DMS 273 (cell line): Measurements from ENCODE around the gene ZBTB34.
A peak's percentile ranks its signal among the peaks of the same experiment; 100 is the strongest.

Experiments
- DNase-seq: peaks from one replicate; lab custom pipeline; 2025; ENCODE audit not compliant: unreplicated experiment; lab: John Stamatoyannopoulos, UW

The ZBTB34 gene

DNA sequence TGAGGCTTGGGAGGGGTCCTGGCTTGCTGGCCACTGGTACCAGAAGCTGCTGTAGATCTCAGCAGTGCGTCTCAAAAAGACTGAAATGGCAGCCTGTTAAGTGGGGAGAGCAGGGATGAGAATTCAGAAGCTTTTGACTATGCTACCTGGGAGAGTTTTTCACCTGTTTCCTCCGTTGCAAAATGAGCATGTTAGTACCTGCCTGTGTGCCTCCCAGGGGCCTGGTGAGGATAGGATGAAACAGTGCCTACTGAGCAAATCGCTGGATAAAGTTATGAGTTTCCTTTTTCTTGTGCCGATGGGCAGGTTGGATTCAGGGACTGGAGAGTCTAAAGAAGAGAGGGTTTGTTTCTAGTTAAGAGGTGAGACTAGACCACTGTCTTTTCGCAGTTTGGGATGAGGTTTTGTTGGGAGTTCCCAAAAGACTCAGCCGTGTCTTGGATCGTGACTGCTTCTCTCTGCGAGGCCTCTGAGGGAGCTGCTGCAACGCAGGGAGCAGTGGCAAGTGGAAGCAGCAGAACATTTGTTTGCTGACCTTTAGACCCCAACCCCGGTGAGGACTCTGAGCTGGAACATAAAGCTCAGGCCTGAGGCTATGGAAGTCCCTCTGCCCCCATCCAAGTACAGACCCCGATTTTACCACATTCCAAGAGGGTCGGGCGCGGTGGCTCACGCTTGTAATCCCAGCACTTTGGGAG is 55.6 kb downstream of the ZBTB34 start:
- DNase-seq, result no peak

DNA sequence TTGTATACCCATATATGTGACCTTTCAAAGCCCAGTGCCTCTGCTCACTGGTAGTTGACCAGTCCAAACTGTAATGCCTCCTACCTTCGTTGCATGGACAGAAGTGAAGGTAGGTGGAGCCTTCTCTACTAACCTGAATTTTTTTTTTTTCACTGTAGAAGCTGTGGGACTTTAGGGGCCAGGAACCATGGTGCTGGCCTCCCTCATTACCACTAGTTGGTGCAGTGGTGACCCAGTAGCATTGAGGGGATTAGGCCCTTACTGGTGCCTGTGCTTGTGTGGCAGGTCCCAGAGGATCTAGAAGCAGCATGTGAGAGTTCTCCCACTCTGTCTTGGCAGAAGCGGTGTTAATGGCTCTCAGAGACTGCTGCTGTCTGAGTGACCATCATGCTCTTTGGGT is 56.5 kb downstream of the ZBTB34 start:
- DNase-seq, result peak; percentile 31

DNA sequence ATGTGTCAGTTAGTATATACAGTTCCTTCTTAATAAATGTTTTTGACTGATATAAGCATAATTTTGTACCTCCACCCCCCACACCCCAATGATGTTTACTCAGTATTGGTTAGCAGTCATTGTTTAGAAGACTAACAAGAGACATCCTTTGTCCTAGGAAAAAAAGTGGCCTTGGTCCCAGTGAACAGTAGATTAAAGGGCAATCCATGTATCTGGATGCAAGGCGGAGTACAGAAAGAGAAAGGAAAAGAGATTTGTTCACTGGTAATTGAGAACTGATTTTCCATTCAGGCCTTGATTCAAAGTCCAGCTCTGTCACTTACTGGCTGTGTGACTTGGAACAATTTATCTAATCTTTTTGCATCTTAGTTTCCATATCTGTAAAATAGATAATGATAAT is 58.8 kb downstream of the ZBTB34 start:
- no peak for DNase-seq

DNA sequence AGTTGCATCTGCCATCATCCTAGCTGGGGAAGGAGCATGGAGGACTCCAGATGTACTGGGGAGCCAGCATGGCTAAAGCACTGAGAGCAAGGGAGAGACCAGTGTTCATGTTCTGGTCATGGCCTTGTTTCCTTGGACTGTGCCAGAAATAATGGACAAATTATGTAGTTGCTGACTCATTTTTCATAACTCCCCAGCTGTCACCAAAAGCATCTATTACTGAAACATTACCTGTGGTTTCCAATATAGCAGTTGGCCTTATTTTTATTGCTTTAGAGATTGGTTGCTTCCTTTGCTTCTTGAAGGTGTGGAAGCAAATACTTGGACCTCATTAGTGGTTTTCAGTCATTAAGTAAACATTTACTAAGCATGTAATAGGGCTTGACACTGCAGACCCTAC is 65.4 kb downstream of the ZBTB34 start:
- no peak for DNase-seq

DNA sequence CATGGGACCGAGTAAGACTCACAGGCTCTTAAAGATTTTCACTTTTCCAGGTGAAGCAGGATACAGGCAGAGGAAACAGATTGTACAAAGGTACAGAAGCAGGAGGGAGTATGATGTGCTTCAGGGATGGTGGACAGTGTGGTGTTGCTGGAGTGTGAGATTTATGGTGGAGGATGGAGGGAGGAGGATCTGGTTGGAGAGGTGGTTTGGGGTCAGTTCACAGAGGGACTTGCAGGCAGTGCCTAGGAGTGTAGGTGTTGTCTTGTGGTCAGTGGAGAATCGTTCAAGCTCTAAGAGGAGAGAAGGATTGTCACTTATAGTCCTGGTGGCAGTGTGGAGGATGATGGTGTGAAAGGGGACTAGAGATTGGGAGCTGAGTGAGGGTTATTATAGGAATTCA is 65.9 kb downstream of the ZBTB34 start:
- no peak for DNase-seq

DNA sequence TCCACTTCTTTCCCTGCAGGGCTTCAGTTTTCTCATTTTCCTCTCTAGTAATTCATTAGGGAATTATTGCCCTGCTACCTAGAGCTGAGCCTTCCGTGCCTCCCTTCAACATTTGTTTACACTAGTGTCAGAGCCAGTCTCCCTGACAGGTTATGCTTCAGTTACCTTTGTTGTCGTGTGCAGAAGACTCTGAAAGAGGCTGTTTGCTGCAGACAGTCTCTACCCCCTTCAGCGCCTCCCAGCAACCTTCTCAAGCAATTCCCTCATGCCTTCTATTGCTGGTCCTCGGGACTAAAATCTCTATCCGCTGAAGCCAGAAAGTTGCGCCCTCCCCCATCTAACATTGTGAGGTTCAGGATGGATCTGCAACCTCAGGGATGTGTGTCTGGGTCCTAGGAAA is 67.0 kb downstream of the ZBTB34 start:
- DNase-seq, result no peak

DNA sequence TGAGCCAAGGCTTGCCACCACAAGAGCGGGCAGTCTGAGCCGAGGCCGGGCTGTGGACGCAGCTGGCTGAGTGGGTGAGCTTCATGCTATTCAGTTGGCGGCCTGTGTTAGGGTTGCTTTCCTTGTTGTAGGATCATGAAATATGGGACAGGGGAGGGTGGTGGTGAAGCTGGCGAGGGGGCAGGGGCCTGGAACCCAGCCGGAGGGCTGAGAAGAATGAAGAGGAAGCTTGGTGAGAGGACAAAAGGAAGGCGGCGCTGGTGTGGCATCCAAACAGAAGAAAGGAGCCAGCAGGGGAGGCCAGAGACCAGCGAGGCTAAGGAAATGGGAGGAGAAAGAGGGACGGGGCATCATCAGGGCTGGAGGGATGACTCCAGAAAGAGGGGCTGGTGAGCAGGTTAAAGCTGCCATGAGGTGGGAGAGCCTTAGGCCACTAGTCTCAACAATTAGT is 72.5 kb downstream of the ZBTB34 start:
- no peak for DNase-seq

DNA sequence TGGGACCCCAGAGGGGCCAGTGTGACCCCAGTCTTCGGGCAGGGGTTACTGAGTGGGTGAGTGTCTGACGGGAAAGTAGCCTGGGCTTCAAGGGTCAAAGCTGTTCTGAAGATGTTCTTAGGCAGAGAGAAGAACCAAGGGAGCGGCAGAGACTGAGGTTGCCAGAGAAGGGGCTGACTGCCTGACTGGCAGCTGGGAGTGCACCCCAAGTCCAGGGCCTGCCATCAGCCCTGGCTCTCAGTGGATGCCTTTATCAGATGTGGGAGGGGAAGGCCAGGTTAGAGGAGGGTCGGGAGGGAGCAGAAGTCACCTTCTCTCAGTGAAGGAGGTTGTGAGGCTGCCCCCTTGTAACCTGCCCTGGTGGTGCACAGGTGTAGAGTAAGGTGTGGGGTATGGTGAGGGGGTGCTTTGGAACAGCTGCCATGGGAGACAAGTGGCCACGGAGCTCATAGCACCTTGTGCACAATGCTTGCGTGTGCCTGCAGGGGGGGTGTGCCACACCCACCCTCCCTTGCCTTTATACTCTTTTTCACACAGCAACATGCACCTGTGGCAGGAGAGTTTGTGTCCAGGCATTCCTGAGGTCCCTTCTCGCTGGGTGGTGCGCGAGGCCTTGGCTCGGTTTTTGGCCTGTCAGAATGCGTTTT is 73.0 kb downstream of the ZBTB34 start:
- no peak for DNase-seq

DNA sequence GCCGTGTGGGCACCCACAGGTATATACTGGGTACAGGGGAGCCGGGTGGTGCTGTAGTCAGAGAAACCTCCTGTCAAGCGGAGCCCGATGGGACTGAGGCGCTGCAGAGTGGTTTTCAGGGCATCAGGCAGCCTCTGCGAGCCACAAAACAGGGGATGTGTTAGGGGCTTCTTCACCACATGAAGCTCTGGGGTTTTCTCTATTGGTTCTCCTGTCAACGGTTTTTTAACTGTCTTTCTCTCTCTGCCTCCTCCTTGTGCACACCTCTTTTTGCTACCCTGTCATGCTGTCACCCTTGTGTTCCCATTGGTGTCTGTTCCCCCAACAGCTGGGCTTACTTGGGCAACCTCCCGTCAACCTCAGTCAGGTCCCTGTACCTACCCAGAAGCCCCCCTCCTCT is 74.0 kb downstream of the ZBTB34 start:
- DNase-seq, result no peak
